IPS DF 6.9 (cell line): Measurements from ENCODE around the gene KAT7.
"Not testable (repeated sequence)": the region's sequence is repeated elsewhere in the genome, so short reads cannot be mapped to it uniquely, and the experiment has no call there.

Experiments
- DNase-seq: peaks from one replicate; pipeline ENCODE4 v3.0.0-alpha.2; 2013; ENCODE audit warnings: low read depth, low spot score
- H3K27ac ChIP-seq: one replicate; pipeline ENCODE4 v1.5.1; 2013; ENCODE audit warnings: low read length, control low read depth
- H3K27me3 ChIP-seq: 2 replicates; pipeline ENCODE4 v1.6.1; 2013; ENCODE audit warnings: mild to moderate bottlenecking, low read length; ENCODE audit not compliant: control insufficient read depth, insufficient read depth
- H3K36me3 ChIP-seq: 2 replicates; pipeline ENCODE4 v1.6.1; 2013; ENCODE audit warnings: low read length; ENCODE audit not compliant: control insufficient read depth, insufficient read depth
- H3K4me1 ChIP-seq: 2 replicates; pipeline ENCODE4 v1.6.1; 2013; ENCODE audit warnings: low read length; ENCODE audit not compliant: control insufficient read depth, insufficient read depth
- H3K4me3 ChIP-seq: 2 replicates; pipeline ENCODE4 v1.5.1; 2013; ENCODE audit warnings: mild to moderate bottlenecking, low read length
- H3K9me3 ChIP-seq: 2 replicates; pipeline ENCODE4 v1.6.1; 2013; ENCODE audit warnings: low read length, inconsistent platforms; ENCODE audit not compliant: control insufficient read depth, insufficient read depth
- WGBS: extraction: QIAGEN DNeasy Blood & Tissue Kit; methylation state at CpG from one replicate; pipeline ENCODE4 v1.1.7; 2013; ENCODE audit warnings: mixed read lengths, missing lambda C conversion rate; ENCODE audit not compliant: insufficient read length, insufficient coverage; 5-methylcytosine and 5-hydroxymethylcytosine counted together

The KAT7 gene

GRCh38 chr17:49748791-49749190 lies 39.7 kb upstream of the KAT7 start:
- Histone ChIP-seq H3K9me3 (no peaks in the 10 kb centered on the region), H3K36me3 (peaks cover 5% of the 10 kb centered on the region; the same call in 1 of the 2 replicates), H3K4me3 (no peak overlapping the region), H3K4me1 (peaks cover 1% of the 10 kb centered on the region; the same call in 1 of the 2 replicates), H3K27me3 (no peaks in the 10 kb centered on the region), H3K27ac (no peak overlapping the region)
- DNase-seq, result no peak
- no CpG with 5 or more reads among the region's 7 CpGs for WGBS

GRCh38 chr17:49749730-49750129 lies 38.8 kb upstream of the KAT7 start:
- DNase-seq, result no peak
- H3K4me3 ChIP-seq, result no peak overlapping the region
- H3K27ac ChIP-seq, result no peak overlapping the region
- H3K4me1 ChIP-seq, result peaks cover 1% of the 10 kb centered on the region; the same call in 1 of the 2 replicates
- peaks cover 5% of the 10 kb centered on the region; the same call in 1 of the 2 replicates for H3K36me3 ChIP-seq
- no peaks in the 10 kb centered on the region for H3K27me3 ChIP-seq
- no peaks in the 10 kb centered on the region for H3K9me3 ChIP-seq
- WGBS, result no CpG with 5 or more reads among the region's 3 CpGs

- Histone ChIP-seq H3K4me3 (no peak overlapping the region), H3K27me3 (no peaks in the 10 kb centered on the region), H3K27ac (no peak overlapping the region), H3K9me3 (no peaks in the 10 kb centered on the region), H3K36me3 (0 out of 2 replicates have a peak, but pooled peaks cover 3% of the 10 kb centered on the region), H3K4me1 (no peaks in the 10 kb centered on the region)
- no peak for DNase-seq
- no CpG with 5 or more reads among the region's 3 CpGs for WGBS
Observed at GRCh38 chr17:49752508-49752907, 36.0 kb upstream of the KAT7 start.

DNA sequence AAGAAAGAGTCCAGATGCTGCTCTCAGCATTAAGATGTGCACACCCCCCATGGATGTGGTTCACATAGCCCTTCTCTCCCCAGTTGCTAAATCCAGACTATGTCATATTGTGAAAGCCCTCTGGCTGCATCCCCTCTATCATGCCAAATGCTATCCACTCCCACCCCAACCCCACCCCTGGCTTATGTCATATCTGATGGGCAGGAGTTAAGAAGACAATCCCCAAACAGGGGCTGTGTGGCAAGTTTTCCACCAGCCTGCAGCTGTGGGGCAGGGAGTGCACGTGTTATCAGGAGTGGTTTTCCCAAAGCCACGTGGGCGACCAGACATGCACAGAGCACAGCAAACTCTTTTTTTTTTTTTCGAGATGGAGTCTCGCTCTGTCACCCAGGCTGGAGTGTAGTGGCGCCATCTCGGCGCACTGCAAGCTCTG lies 34.5 kb upstream of the KAT7 start:
- WGBS, result no CpG with 5 or more reads among the region's 8 CpGs
- Histone ChIP-seq H3K27me3 (no peaks in the 10 kb centered on the region), H3K27ac (no peak overlapping the region), H3K9me3 (no peaks in the 10 kb centered on the region), H3K4me3 (no peak overlapping the region), H3K4me1 (no peaks in the 10 kb centered on the region), H3K36me3 (0 out of 2 replicates have a peak, but pooled peaks cover under 1% of the 10 kb centered on the region)
- no peak for DNase-seq

GRCh38 chr17:49755663-49756283 lies 32.7 kb upstream of the KAT7 start:
- Histone ChIP-seq H3K9me3 (no peaks in the 10 kb centered on the region), H3K27ac (no peak overlapping the region), H3K4me3 (no peak overlapping the region), H3K36me3 (no peaks in the 10 kb centered on the region), H3K27me3 (no peaks in the 10 kb centered on the region), H3K4me1 (no peaks in the 10 kb centered on the region)
- no CpG with 5 or more reads among the region's 4 CpGs for WGBS
- DNase-seq, result no peak

- no CpG with 5 or more reads among the region's 9 CpGs for WGBS
- H3K9me3 ChIP-seq, result no peaks in the 10 kb centered on the region
- no peak overlapping the region for H3K27ac ChIP-seq
- H3K36me3 ChIP-seq, result no peaks in the 10 kb centered on the region
- no peaks in the 10 kb centered on the region for H3K4me1 ChIP-seq
- DNase-seq, result no peak
- no peaks in the 10 kb centered on the region for H3K27me3 ChIP-seq
- H3K4me3 ChIP-seq, result no peak overlapping the region
Observed at GRCh38 chr17:49756323-49757150, 31.9 kb upstream of the KAT7 start.

DNA sequence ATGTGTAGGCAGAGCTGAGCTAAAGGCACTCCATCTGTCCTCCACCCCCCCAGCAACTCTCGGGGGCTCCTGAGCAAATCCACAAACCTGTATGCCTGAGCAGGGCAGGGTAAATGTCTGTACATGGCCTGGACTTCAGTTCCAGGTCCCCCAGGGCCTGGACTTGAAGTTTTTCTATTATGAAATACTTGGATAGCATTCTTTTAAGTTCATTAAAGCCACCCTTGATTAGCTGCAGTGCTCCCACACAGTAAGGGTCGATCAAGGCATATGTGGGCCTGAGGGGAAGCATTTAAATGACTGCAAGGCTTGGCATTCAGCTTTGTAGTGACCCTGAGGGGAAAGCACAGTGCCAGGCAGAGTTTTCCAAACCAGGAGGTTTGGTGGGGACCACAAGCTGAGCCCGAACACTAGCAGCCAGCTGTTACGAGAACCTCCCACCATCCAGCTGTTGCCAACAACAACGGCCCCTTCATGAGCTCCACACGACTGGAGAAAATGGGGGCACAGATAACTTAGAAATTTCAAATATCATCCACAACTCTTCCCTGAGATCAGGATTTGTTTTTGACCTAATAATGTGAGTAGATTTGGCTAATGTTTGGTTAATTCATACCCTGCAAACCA lies 31.2 kb upstream of the KAT7 start:
- DNase-seq, result no peak
- WGBS, result no CpG with 5 or more reads among the region's 6 CpGs

DNA sequence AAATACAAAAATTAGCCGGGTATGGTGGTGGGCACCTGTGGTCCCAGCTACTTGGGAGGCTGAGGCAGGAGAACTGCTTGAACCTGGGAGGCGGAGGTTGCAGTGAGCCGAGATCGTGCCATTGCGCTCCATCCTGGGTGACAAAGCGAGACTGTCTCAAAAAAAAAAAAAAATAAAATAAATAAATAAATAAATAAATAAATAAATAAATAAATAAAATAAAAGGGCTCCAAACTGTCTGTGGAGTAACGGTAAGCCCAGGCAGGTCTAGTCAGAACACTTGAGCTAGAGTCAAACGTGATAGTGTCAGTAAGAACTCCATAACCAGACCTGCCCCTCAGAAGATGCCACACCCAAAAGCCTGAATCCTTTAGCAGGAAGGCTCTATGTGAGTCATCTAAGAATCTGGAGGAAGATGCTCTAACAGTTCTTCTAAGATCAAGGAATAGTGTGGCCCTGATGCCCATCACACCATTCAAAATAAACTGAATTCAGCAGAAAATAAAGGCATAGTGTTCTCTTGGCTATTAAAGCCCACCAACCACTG lies 29.9 kb upstream of the KAT7 start:
- H3K4me1 ChIP-seq, H3K4me3 ChIP-seq, H3K27me3 ChIP-seq, H3K27ac ChIP-seq, H3K9me3 ChIP-seq, DNase-seq, H3K36me3 ChIP-seq: not testable (repeated sequence)
- WGBS, result no CpG with 5 or more reads among the region's 8 CpGs

More for the DNA sequence above, 31.2 kb upstream of the KAT7 start:
- no peak overlapping the region for H3K4me3 ChIP-seq
- H3K27me3 ChIP-seq, result no peaks in the 10 kb centered on the region
- H3K4me1 ChIP-seq, result no peaks in the 10 kb centered on the region
- no peak overlapping the region for H3K27ac ChIP-seq
- H3K36me3 ChIP-seq, result no peaks in the 10 kb centered on the region
- H3K9me3 ChIP-seq, result no peaks in the 10 kb centered on the region

DNA sequence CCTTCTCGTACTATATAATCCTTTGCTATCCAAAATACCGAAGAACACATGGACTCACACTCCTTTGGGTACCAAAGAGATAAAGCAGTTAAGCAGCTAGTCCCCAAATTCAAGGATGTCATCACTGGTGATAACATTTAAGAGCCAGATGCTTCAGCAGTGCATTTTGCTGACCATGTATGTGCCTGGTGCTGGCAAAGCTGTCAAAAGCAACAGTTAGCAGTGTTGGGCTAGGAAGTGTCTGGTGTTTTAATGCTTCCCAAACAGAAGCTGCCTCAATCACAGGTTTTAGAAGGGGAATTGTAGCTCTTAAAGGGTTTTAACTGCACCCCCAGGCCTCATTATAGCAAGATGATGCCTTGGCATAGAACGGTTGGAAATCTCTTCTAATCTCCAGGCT lies 29.3 kb upstream of the KAT7 start:
- H3K27me3 ChIP-seq, result no peaks in the 10 kb centered on the region
- no peaks in the 10 kb centered on the region for H3K9me3 ChIP-seq
- DNase-seq, result no peak
- H3K36me3 ChIP-seq, result no peaks in the 10 kb centered on the region
- WGBS, result no CpG with 5 or more reads among the region's 3 CpGs
- H3K4me1 ChIP-seq, result no peaks in the 10 kb centered on the region
- H3K27ac ChIP-seq, result no peak overlapping the region
- no peak overlapping the region for H3K4me3 ChIP-seq

- no peaks in the 10 kb centered on the region for H3K27me3 ChIP-seq
- H3K27ac ChIP-seq, result no peak overlapping the region
- H3K9me3 ChIP-seq, result no peaks in the 10 kb centered on the region
- no peak for DNase-seq
- H3K4me3 ChIP-seq, result no peak overlapping the region
- no peaks in the 10 kb centered on the region for H3K4me1 ChIP-seq
- H3K36me3 ChIP-seq, result no peaks in the 10 kb centered on the region
- WGBS, result no CpG with 5 or more reads among the region's 1 CpG
Observed at GRCh38 chr17:49760296-49760695, 28.2 kb upstream of the KAT7 start.
